H1 (cell line): ENCODE measurements around the gene FAM236D. TPM values are rescaled to one million over a fixed set of nuclear protein-coding genes. Genes with fewer than 3 reads are reported as not detected.
"Not testable (repeated sequence)": the region's sequence is repeated elsewhere in the genome, so short reads cannot be mapped to it uniquely, and the experiment has no call there.

ENCODE experiments used
- CTCF ChIA-PET: fragments of 300-600 bp; sonication (Branson Sonifier 250); formaldehyde crosslinking; loops from one replicate; lab custom pipeline; 2021; ENCODE audit not compliant: partially characterized antibody; lab: Charles Lee
- POLR2A ChIA-PET: fragments of 300-600 bp; sonication (Branson Sonifier 250); formaldehyde crosslinking; loops from one replicate; lab custom pipeline; 2021; ENCODE audit warnings: inconsistent platforms; ENCODE audit not compliant: partially characterized antibody; lab: Charles Lee
- DNase-seq, 2 experiments: peaks; one replicate each; pipeline versions ENCODE4 v3.0.0 to v3.0.0-alpha.2; 2010 to 2022; ENCODE audit warnings: low spot score in 2 of 2, low read depth in 1 of 2, mixed read lengths in 1 of 2
- FAIRE-seq: peaks from 2 replicates; lab custom pipeline; 2011; peaks lifted over from hg19 to GRCh38; lab: Jason Lieb, UNC
- H2AFZ ChIP-seq: 2 replicates; pipeline ENCODE4 v1.8.1; 2012; ENCODE audit warnings: low read length, inconsistent platforms
- H2AK5ac ChIP-seq: 2 replicates; pipeline ENCODE4 v1.6.1; 2013; ENCODE audit warnings: low read depth, low read length
- H2BK120ac ChIP-seq: replicated peaks from 2 replicates; pipeline ENCODE3; 2013; ENCODE audit warnings: low read depth, low read length, inconsistent platforms
- H2BK12ac ChIP-seq: 2 replicates; pipeline ENCODE4 v1.6.1; 2013; ENCODE audit warnings: low read depth, low read length
- H2BK15ac ChIP-seq: 2 replicates; pipeline ENCODE4 v1.6.1; 2013; ENCODE audit warnings: low read length
- H2BK20ac ChIP-seq: 2 replicates; pipeline ENCODE4 v1.6.1; 2013; ENCODE audit warnings: low read length
- H2BK5ac ChIP-seq: 2 replicates; pipeline ENCODE4 v1.6.1; 2013; ENCODE audit warnings: low read depth, low read length
- H3K14ac ChIP-seq: 2 replicates; pipeline ENCODE4 v1.6.1; 2013; ENCODE audit warnings: inconsistent platforms; ENCODE audit not compliant: insufficient read length
- H3K18ac ChIP-seq: 2 replicates; pipeline ENCODE4 v1.6.1; 2013; ENCODE audit warnings: low read length; ENCODE audit errors: extremely low read depth
- H3K23ac ChIP-seq: 2 replicates; pipeline ENCODE4 v1.6.1; 2013; ENCODE audit warnings: inconsistent platforms; ENCODE audit not compliant: insufficient read length
- H3K23me2 ChIP-seq: 2 replicates; pipeline ENCODE4 v1.6.1; 2013; ENCODE audit warnings: low read depth, low read length
- H3K27ac ChIP-seq: 2 replicates; pipeline ENCODE4 v1.6.1; 2011; ENCODE audit warnings: low read depth, low read length, inconsistent platforms
- H3K27me3 ChIP-seq, 4 experiments: replicated peaks in 1 of 4; 1 replicate in 1 of 4; 2 replicates in 3 of 4; pipeline versions ENCODE4 v1.6.1 to v1.8.1; 2011 to 2013; ENCODE audit warnings: low read length in 3 of 4, mild to moderate bottlenecking in 3 of 4, inconsistent platforms in 2 of 4, mixed read lengths in 2 of 4, moderate library complexity in 1 of 4; ENCODE audit not compliant: control insufficient read depth in 3 of 4, insufficient read depth in 3 of 4; ENCODE audit errors: extremely low read depth in 1 of 4
- H3K36me3 ChIP-seq, 4 experiments: 2 replicates each; pipeline versions ENCODE4 v1.6.1 to v1.8.1; 2011 to 2013; ENCODE audit warnings: mild to moderate bottlenecking in 4 of 4, low read length in 3 of 4, moderate library complexity in 2 of 4, control low read depth in 1 of 4, inconsistent platforms in 1 of 4; ENCODE audit not compliant: insufficient read depth in 4 of 4, control insufficient read depth in 2 of 4
- H3K4ac ChIP-seq: replicated peaks from 2 replicates; pipeline ENCODE3; 2013; ENCODE audit warnings: low read length, low read depth, mixed read lengths, inconsistent platforms; ENCODE audit not compliant: insufficient read length
- H3K4me1 ChIP-seq, 4 experiments: replicated peaks in 1 of 4; 1 replicate in 1 of 4; 2 replicates in 3 of 4; pipeline versions ENCODE4 v1.6.1 to v1.8.1; 2011 to 2013; ENCODE audit warnings: low read length in 3 of 4, inconsistent platforms in 2 of 4, mixed read lengths in 1 of 4; ENCODE audit not compliant: insufficient read depth in 4 of 4, control insufficient read depth in 3 of 4
- H3K4me2 ChIP-seq, 2 experiments: 2 replicates each; pipeline versions ENCODE4 v1.6.1 to v1.8.1; 2011 to 2013; ENCODE audit warnings: low read depth in 2 of 2, low read length in 2 of 2, control low read depth in 1 of 2, inconsistent platforms in 1 of 2, mild to moderate bottlenecking in 1 of 2; ENCODE audit not compliant: insufficient read depth in 1 of 2
- H3K4me3 ChIP-seq, 4 experiments: fragments of 200-600, 300-600 bp in 1 of 4; sonication (generic), shearing (Covaris generic), sonication (Bioruptor Twin) in 1 of 4; 2 replicates each; pipeline versions ENCODE4 v1.5.1 to v1.8.1; 2011 to 2016; ENCODE audit warnings: low read length in 4 of 4, low read depth in 3 of 4, control low read depth in 2 of 4, inconsistent platforms in 2 of 4, mild to moderate bottlenecking in 2 of 4, mixed read lengths in 1 of 4, moderate library complexity in 1 of 4; ENCODE audit not compliant: insufficient read depth in 2 of 4; ENCODE audit errors: extremely low read depth in 1 of 4
- H3K56ac ChIP-seq: replicated peaks from 2 replicates; pipeline ENCODE3; 2013; ENCODE audit warnings: low read depth, mild to moderate bottlenecking, mixed read lengths, low read length, inconsistent platforms; ENCODE audit not compliant: insufficient read length
- H3K79me1 ChIP-seq: 2 replicates; pipeline ENCODE4 v1.6.1; 2013; ENCODE audit warnings: low read depth, low read length, control low read depth
- H3K79me2 ChIP-seq, 2 experiments: 2 replicates each; pipeline versions ENCODE4 v1.6.1 to v1.8.1; 2012 to 2013; ENCODE audit warnings: low read length in 2 of 2, mild to moderate bottlenecking in 2 of 2, inconsistent platforms in 1 of 2; ENCODE audit not compliant: insufficient read depth in 2 of 2, control insufficient read depth in 1 of 2
- H3K9ac ChIP-seq, 4 experiments: replicated peaks in 1 of 4; 1 replicate in 1 of 4; 2 replicates in 3 of 4; pipeline versions ENCODE4 v1.6.1 to v1.8.1; 2011 to 2013; ENCODE audit warnings: low read depth in 3 of 4, low read length in 3 of 4, control low read depth in 2 of 4, mild to moderate bottlenecking in 2 of 4, moderate library complexity in 2 of 4, inconsistent platforms in 1 of 4; ENCODE audit errors: extremely low read depth in 1 of 4
- H3K9me3 ChIP-seq, 2 experiments: 2 replicates each; pipeline versions ENCODE4 v1.6.1 to v1.8.1; 2012 to 2013; ENCODE audit warnings: mild to moderate bottlenecking in 2 of 2, moderate library complexity in 2 of 2, control low read depth in 1 of 2, inconsistent platforms in 1 of 2, low read depth in 1 of 2, low read length in 1 of 2, mixed read lengths in 1 of 2; ENCODE audit not compliant: insufficient read depth in 2 of 2
- H4K20me1 ChIP-seq, 2 experiments: replicated peaks in 1 of 2; 2 replicates each; pipeline versions ENCODE3 to v1.8.1; 2011 to 2013; ENCODE audit warnings: inconsistent platforms in 2 of 2, low read length in 2 of 2, mild to moderate bottlenecking in 1 of 2; ENCODE audit not compliant: insufficient read depth in 2 of 2, control insufficient read depth in 1 of 2
- H4K5ac ChIP-seq: 2 replicates; pipeline ENCODE4 v1.6.1; 2013; ENCODE audit warnings: low read length, low read depth, mixed read lengths, inconsistent platforms; ENCODE audit not compliant: insufficient read length
- H4K8ac ChIP-seq: 2 replicates; pipeline ENCODE4 v1.8.0; 2013; ENCODE audit warnings: mild to moderate bottlenecking, moderate library complexity, low read length, inconsistent platforms; ENCODE audit not compliant: insufficient read depth; ENCODE audit errors: extremely low read depth
- H4K91ac ChIP-seq: replicated peaks from 2 replicates; pipeline ENCODE3; 2013; ENCODE audit warnings: low read length, mixed read lengths, inconsistent platforms; ENCODE audit not compliant: insufficient read length
- WGBS, 2 experiments: shearing (Covaris generic) in 1 of 2; methylation state at CpG; one replicate each; pipeline versions ENCODE4 v1.1.6 to v1.1.7; 2013 to 2015; ENCODE audit warnings: low lambda C conversion rate in 2 of 2, mixed read lengths in 2 of 2, inconsistent platforms in 1 of 2, low coverage in 1 of 2, missing lambda C conversion rate in 1 of 2; ENCODE audit not compliant: insufficient replicate concordance in 2 of 2, insufficient coverage in 1 of 2, insufficient read length in 1 of 2; ENCODE audit errors: extremely low coverage in 1 of 2, missing lambda C conversion rate in 1 of 2; 5-methylcytosine and 5-hydroxymethylcytosine counted together
- polyA plus RNA-seq, 7 experiments: library from polyadenylated mRNA; depleted of rRNA in 3 of 7; stranded (reverse) in 5 of 7; unstranded in 2 of 7; fragments of >200 nt in 5 of 7; fragments of 200-250 nt in 2 of 7; gene quantifications; 1 replicate in 5 of 7; 2 replicates in 1 of 7; 4 replicates in 1 of 7; pipeline versions ENCODE4 v1.2.1 to v1.2.3, GENCODE V29; 2011 to 2013; ENCODE audit warnings: missing spikeins in 2 of 7, mixed read lengths in 2 of 7
- total RNA-seq: library from RNA; stranded (reverse); fragmentation: NEBNext Ultra II Directional; extraction: Animal tissue kit (Norgen Biotek cat#: 25700); gene quantifications from 2 replicates; pipeline ENCODE4 v1.2.1, GENCODE V29; 2021

The FAM236D gene
- total and polyA plus RNA-seq, 2 of the 8 experiments (the other 6 are each of a cell fraction or from before 2014, with no cell fraction given) = not detected

DNA sequence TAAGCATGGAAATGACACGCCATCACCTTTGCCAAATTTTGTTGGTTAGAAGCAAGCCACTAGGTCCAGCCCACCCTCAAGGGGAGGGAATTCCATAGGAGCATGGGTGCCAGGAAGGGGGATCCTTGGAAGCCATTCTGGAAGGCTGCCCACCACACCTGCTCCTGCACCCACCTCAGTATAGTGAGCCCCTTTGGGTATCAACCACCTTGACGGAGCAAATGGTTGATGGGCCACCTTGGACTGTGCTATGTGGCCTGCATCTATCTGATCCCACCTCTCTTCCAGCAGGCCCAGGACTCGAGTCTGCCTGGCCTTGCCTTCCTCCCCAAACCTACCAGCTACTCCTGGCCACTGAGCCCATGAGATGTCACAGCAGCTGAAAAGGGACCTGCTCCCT is 17.6 kb downstream of the FAM236D start:
- H4K91ac ChIP-seq, H3K56ac ChIP-seq, H3K4me1 ChIP-seq, H3K79me1 ChIP-seq, H3K9me3 ChIP-seq, H4K20me1 ChIP-seq, H3K23ac ChIP-seq, H2AK5ac ChIP-seq, H2AFZ ChIP-seq, H2BK12ac ChIP-seq, CTCF ChIA-PET, H3K4ac ChIP-seq, POLR2A ChIA-PET, H3K27me3 ChIP-seq, H2BK120ac ChIP-seq, H3K4me3 ChIP-seq, H2BK20ac ChIP-seq, H3K14ac ChIP-seq, H3K27ac ChIP-seq, H3K18ac ChIP-seq, H3K79me2 ChIP-seq, H3K23me2 ChIP-seq, H4K8ac ChIP-seq, H3K4me2 ChIP-seq, H4K5ac ChIP-seq, H2BK5ac ChIP-seq, H3K36me3 ChIP-seq, H2BK15ac ChIP-seq, H3K9ac ChIP-seq, DNase-seq: not testable (repeated sequence)
- 100% methylated on average over 1 of the region's 3 CpGs; no CpG with 5 or more reads in 1 of the 2 experiments for WGBS, 2 experiments
- peak; percentile 45 for FAIRE-seq

- H4K91ac ChIP-seq, H3K79me1 ChIP-seq, POLR2A ChIA-PET, DNase-seq, H3K27ac ChIP-seq, H3K4me3 ChIP-seq, H3K9me3 ChIP-seq, H3K79me2 ChIP-seq, H4K20me1 ChIP-seq, H3K36me3 ChIP-seq, CTCF ChIA-PET, H2AK5ac ChIP-seq, FAIRE-seq, H3K14ac ChIP-seq, H3K23ac ChIP-seq, H3K4me1 ChIP-seq, H2BK15ac ChIP-seq, H2AFZ ChIP-seq, H2BK12ac ChIP-seq, H3K23me2 ChIP-seq, H3K4ac ChIP-seq, H2BK120ac ChIP-seq, H3K27me3 ChIP-seq, H3K56ac ChIP-seq, H3K4me2 ChIP-seq, H4K5ac ChIP-seq, H3K18ac ChIP-seq, H4K8ac ChIP-seq, H3K9ac ChIP-seq, H2BK5ac ChIP-seq, H2BK20ac ChIP-seq: not testable (repeated sequence)
- WGBS, 2 experiments = no CpG with 5 or more reads among the region's 1 CpG
Observed at GRCh38 chrX:72788142-72788541, 19.9 kb downstream of the FAM236D start.
